ENCODE measurements around the gene IL21R. TPM values are rescaled to one million over a fixed set of nuclear protein-coding genes. Genes with fewer than 3 reads are reported as not detected.

Gene IL21R
- total RNA-seq, 1 experiment from 2014 or later: 0.33 TPM

GRCh38 chr16:27474041-27474440, 72.1 kb downstream of the IL21R start:
- no peak for DNase-seq
- Histone ChIP-seq H3K36me3 (peaks cover 92% of the 10 kb centered on the region), H3K9me3 (no peaks in the 10 kb centered on the region), H3K4me3 (no peak overlapping the region), H3K27me3 (no peaks in the 10 kb centered on the region)

DNA sequence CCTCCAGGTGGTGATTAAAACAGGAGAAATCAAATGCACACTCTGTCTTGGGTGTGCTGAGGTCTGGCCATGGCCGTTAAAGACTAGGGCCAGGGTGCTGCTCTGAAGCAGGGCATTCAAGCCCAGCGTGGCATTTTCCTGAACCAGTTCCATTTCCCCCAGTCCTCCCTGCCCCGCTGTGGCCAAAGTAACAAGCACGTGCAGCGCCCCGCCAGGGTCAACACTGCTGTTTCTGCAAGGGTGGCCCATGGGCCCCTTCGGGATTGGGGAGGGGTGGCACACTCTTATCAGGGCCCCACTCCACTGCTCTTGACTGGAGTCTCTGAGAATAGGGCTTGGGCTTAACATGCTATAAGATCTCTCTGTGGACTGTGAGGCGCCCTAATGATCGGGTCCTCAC, 72.9 kb downstream of the IL21R start:
- DNase-seq: no peak
- Histone ChIP-seq H3K4me3 (no peak overlapping the region), H3K27me3 (no peaks in the 10 kb centered on the region), H3K9me3 (no peaks in the 10 kb centered on the region), H3K36me3 (peaks cover 91% of the 10 kb centered on the region)

DNA sequence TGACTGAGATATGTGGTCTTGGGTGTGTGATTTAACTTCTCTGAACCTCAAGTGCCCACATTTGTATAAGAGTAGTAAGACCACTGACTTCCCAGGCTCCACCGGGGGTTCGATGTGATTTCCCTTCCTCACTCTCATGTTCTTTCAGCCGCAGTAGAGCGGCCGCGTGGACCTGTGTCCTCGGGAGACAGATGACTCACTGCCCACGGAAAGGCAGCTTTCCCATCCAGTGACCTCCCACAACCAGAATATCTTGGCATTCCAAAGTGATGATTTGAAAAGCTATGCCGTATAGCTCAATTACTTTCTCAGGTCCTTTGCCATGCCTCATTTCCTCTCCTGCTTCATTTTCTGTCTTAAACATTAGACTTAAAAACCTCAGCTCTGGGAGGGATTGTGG, 73.6 kb downstream of the IL21R start:
- Histone ChIP-seq H3K9me3 (no peaks in the 10 kb centered on the region), H3K4me3 (no peak overlapping the region), H3K36me3 (peaks cover 90% of the 10 kb centered on the region), H3K27me3 (no peaks in the 10 kb centered on the region)
- peak; percentile 39 for DNase-seq

- DNase-seq: no peak
- H3K27me3 ChIP-seq: no peaks in the 10 kb centered on the region
- H3K9me3 ChIP-seq: no peaks in the 10 kb centered on the region
- H3K4me3 ChIP-seq: no peak overlapping the region
- H3K36me3 ChIP-seq: peaks cover 89% of the 10 kb centered on the region
Measured at GRCh38 chr16:27476240-27476639, 74.3 kb downstream of the IL21R start.

DNA sequence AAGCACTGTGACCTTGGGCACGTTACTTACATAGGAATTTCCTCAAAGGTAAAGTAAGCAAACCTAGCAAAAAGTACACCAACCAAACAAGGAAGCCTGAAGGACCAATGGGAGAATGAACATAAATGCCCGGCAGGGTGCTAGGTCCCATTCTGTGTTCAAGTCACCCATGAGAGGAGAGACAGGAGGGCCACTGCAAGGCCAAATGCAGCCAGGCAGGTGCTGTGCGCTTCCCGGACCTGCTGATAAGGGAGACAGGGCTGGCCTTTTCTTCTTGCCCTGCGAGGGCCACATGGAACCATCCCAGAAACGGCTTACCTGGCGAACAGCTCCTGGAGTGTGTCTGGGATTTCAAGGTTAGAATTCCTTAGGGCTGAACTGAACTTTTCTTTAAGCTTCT, 78.8 kb downstream of the IL21R start:
- Histone ChIP-seq H3K27me3 (no peaks in the 10 kb centered on the region), H3K9me3 (no peaks in the 10 kb centered on the region), H3K36me3 (peaks cover 94% of the 10 kb centered on the region), H3K4me3 (no peak overlapping the region)
- DNase-seq: no peak

DNA sequence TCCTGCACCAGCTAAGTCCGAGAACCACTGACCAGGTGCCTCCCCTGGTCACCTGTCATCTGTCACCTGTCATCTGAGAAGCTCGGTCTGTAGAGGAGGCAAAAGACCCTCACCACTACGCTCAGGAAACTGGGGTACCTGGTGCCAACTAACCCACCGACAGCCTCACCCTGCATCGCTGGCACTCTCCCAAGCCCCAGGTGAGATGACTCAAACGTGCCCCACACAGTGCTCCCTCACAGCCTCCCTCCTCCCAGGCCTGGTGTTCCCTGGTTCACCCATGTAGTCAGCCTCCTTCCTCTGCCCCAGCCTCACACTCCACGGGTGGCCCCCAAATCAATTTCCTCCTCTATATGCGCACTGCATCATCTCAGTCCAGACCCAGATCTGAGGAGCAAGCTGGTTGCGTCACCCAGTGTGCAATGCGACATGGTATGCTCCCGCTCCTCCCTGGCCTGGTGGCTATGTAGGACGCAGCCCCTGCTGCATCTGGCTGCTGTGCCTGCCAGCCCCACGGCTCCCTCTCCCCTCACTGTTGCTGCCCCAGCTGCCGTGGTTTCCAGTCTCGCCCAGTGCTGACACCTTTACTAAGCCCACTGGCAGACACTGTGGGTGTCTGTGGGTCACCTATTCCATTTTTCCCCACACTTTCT, 79.4 kb downstream of the IL21R start:
- no peaks in the 10 kb centered on the region for H3K27me3 ChIP-seq
- no peak for DNase-seq
- H3K36me3 ChIP-seq: peaks cover 93% of the 10 kb centered on the region

GRCh38 chr16:27482397-27483087, 80.6 kb downstream of the IL21R start:
- Histone ChIP-seq H3K4me3 (no peak overlapping the region), H3K9me3 (no peaks in the 10 kb centered on the region), H3K36me3 (peaks cover 93% of the 10 kb centered on the region), H3K27me3 (no peaks in the 10 kb centered on the region)
- DNase-seq: no peak

More for the DNA sequence above, 79.4 kb downstream of the IL21R start:
- Histone ChIP-seq H3K9me3 (no peaks in the 10 kb centered on the region), H3K4me3 (no peak overlapping the region)

DNA sequence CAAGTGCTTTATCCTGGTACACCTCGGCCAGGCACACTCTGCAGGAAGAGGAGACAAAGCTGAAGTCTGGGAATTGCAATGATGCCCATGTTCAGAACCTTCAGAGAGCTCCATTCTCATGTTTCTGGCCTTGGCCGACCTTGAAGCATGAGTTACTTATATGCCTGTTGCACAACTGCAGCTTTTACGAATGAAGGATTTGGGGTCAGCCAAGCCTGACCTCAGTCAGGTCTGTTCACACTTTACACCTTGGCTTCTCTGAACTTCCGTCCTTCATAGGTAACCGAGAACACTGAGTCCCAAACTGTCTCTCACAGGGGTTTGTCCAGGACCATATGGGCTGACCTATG, 81.1 kb downstream of the IL21R start:
- Histone ChIP-seq H3K36me3 (peaks cover 95% of the 10 kb centered on the region), H3K4me3 (no peak overlapping the region), H3K9me3 (no peaks in the 10 kb centered on the region), H3K27me3 (no peaks in the 10 kb centered on the region)
- DNase-seq: no peak

DNA sequence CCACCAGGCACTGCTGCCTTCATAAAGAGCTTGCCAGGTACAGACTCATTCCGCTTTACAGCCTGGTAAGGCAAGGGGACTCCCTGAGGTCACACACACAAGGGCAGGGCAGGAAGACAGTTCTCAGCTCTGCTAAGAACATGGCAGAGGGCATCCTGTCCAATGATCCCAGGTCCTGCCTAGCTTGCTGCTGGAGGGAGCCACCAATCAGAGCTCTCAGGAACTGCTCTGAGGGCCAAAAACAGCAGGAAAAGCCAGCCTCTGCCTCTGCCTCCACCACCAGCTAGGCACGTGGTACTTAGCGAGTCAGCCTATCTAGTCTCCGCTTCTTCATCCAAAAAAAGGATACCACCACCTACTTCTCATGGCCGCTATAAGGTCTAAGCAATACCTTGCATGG, 81.7 kb downstream of the IL21R start:
- Histone ChIP-seq H3K27me3 (no peaks in the 10 kb centered on the region), H3K9me3 (no peaks in the 10 kb centered on the region), H3K36me3 (peaks cover 95% of the 10 kb centered on the region), H3K4me3 (no peak overlapping the region)
- no peak for DNase-seq

DNA sequence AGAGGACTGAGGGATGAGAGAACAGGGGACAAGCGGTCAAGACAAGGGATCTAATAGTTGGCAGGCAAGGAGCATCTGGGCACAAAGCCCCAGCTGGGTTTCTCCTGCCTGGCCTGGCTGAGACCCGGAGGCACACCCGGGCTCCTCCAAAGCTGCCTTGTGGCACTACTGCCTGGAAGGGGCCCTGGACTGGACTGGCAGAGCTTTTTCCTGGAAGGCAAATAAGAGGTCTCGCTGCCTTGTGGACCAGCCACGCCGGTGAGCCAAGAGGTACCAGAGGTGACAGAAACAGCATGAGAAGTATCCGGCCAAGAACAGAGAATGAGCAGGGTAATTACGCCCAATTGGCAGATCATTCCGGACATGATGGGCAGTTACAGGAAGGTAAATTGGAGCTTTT, 83.2 kb downstream of the IL21R start:
- no peaks in the 10 kb centered on the region for H3K9me3 ChIP-seq
- no peaks in the 10 kb centered on the region for H3K27me3 ChIP-seq
- peaks cover 97% of the 10 kb centered on the region for H3K36me3 ChIP-seq
- H3K4me3 ChIP-seq: no peak overlapping the region
- DNase-seq: no peak

DNA sequence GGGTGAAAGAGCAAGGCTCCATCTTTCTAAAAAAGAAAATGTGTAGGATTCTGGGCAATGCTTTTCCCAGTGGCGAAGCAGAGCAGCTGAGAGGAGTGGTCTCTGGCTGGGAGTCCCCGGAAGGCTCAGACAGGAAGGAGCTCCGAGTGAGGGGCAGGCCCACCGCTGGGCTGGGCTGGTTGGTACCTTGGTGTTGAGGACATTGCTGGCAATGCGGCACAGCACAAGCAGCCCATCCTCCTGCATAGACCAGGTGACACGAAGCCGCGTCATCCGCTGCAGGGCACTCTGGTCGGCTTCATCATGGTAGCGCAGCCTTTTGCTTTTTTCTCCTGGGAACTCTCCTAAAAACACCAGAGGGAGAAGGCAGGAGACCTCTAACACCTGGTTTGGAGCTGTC, 83.8 kb downstream of the IL21R start:
- Histone ChIP-seq H3K4me3 (no peak overlapping the region), H3K27me3 (no peaks in the 10 kb centered on the region), H3K36me3 (peaks cover 97% of the 10 kb centered on the region), H3K9me3 (no peaks in the 10 kb centered on the region)
- no peak for DNase-seq

DNA sequence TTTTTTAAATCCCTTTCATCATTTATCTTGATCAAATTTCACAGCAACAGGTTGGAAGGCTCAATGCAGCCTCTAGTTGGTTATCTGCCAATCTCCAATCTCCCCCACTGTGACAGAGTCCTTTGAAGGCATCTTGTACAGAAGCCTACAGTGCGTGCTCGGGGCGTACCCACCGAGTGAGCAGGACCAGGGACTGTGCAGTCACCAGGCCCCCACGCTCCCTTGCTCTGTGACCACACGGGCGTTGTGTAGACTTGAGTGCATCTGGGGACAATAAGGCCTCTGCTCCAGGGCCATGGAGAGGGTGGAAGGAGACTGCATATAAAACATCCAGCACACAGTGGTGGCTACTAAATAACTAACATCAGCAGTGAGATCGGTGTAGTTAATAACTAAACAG, 84.4 kb downstream of the IL21R start:
- H3K27me3 ChIP-seq: no peaks in the 10 kb centered on the region
- no peak overlapping the region for H3K4me3 ChIP-seq
- H3K36me3 ChIP-seq: peaks cover 98% of the 10 kb centered on the region
- no peak for DNase-seq
- H3K9me3 ChIP-seq: no peaks in the 10 kb centered on the region

GRCh38 chr16:27486760-27487159, 84.8 kb downstream of the IL21R start:
- no peak for DNase-seq
- Histone ChIP-seq H3K36me3 (peaks cover 98% of the 10 kb centered on the region), H3K4me3 (no peak overlapping the region), H3K9me3 (no peaks in the 10 kb centered on the region), H3K27me3 (no peaks in the 10 kb centered on the region)

- no peak overlapping the region for H3K4me3 ChIP-seq
- no peaks in the 10 kb centered on the region for H3K9me3 ChIP-seq
- DNase-seq: no peak
- no peaks in the 10 kb centered on the region for H3K27me3 ChIP-seq
- peaks cover 96% of the 10 kb centered on the region for H3K36me3 ChIP-seq
Measured at GRCh38 chr16:27489421-27489820, 87.4 kb downstream of the IL21R start.

- Histone ChIP-seq H3K36me3 (peaks cover 97% of the 10 kb centered on the region), H3K4me3 (no peak overlapping the region), H3K9me3 (no peaks in the 10 kb centered on the region), H3K27me3 (no peaks in the 10 kb centered on the region)
- no peak for DNase-seq
Measured at GRCh38 chr16:27489906-27490305, 87.9 kb downstream of the IL21R start.

DNA sequence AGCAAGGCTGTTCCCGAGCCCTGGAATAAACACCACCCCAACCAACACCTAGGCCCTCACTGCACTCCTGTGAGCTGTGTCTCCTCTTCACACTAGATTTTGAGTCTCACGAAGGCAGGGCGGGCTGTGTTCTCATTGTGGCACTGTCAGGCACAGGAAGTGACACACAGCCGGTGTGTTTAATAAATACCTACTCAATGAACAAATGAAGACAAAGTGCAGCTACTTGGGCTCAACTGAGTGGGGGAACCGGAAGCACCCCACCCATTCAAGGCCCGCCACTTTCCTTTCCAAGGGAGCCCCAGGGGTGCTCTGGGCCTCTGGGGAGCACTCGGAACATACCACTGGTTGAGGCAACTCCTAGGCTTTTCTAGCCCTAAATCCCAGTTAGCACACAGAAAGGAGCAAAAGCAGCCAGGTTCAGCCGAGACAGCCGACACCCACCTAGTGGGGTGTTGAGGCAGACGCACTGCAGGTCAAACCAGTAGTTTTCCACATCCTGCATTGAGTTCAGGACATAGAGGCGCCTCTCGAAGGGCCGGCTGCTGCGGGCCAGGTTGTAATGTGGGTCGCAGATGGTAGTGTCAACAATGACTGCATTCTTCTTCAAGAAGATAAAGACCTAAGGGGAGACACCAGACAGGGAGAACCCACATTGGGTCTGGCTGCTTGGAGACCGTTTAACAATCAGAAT, 90.1 kb downstream of the IL21R start:
- Histone ChIP-seq H3K9me3 (no peaks in the 10 kb centered on the region), H3K36me3 (peaks cover 98% of the 10 kb centered on the region), H3K27me3 (no peaks in the 10 kb centered on the region), H3K4me3 (no peak overlapping the region)
- no peak for DNase-seq

GRCh38 chr16:27492588-27492979, 90.6 kb downstream of the IL21R start:
- H3K36me3 ChIP-seq: peaks cover 98% of the 10 kb centered on the region
- no peak for DNase-seq
- no peaks in the 10 kb centered on the region for H3K9me3 ChIP-seq
- no peaks in the 10 kb centered on the region for H3K27me3 ChIP-seq
- no peak overlapping the region for H3K4me3 ChIP-seq

- Histone ChIP-seq H3K27me3 (no peaks in the 10 kb centered on the region), H3K9me3 (no peaks in the 10 kb centered on the region), H3K36me3 (peaks cover 95% of the 10 kb centered on the region), H3K4me3 (no peak overlapping the region)
- DNase-seq: peak; percentile 15
Measured at GRCh38 chr16:27495191-27495590, 93.2 kb downstream of the IL21R start.

Data from MG63 (cell line).